Measurements from ENCODE around the gene KSR1. TPM values are rescaled to one million over a fixed set of nuclear protein-coding genes. Genes with fewer than 3 reads are reported as not detected.

The KSR1 gene
- polyA plus RNA-seq, 1 of the 3 experiments (the other 2 are of a cell fraction) = 7.5 TPM

GRCh38 chr17:27456681-27457359 is 572 bp downstream of the KSR1 start:
- peak overlapping the region in 1 of 2 experiments; percentile 63; a peak in 1 of 4 replicates for H3K27ac ChIP-seq (ENCODE audit: low read depth in 2 of 2, low read length in 1 of 2)
- CTCF ChIA-PET = interaction anchor here (0.6 to 10.9 kb wide), 21 partner anchors 24 to 303 kb away, joined by 3 to 222 read pairs (median 4); no protein-coding TSS in a partner anchor

GRCh38 chr17:27457360-27457715 is 1.1 kb downstream of the KSR1 start:
- 23% methylated on average over 8 of the region's 8 CpGs for WGBS (ENCODE audit: low lambda C conversion rate)
- peaks cover 6% of the 10 kb centered on the region for H3F3A ChIP-seq (replicated peaks; ENCODE audit: insufficient read depth)
- peak overlapping the region; percentile 73 to 80 for H3K4me3 ChIP-seq (ENCODE audit: low read depth in 2 of 2, low read length in 1 of 2)
- H3K27me3 ChIP-seq (ENCODE audit: insufficient read depth) = no peaks in the 10 kb centered on the region
- peaks cover 11% of the 10 kb centered on the region; the same call in 1 of the 2 replicates for H4K20me1 ChIP-seq (ENCODE audit: insufficient read depth)
- TF ChIP-seq, protein P1, sequence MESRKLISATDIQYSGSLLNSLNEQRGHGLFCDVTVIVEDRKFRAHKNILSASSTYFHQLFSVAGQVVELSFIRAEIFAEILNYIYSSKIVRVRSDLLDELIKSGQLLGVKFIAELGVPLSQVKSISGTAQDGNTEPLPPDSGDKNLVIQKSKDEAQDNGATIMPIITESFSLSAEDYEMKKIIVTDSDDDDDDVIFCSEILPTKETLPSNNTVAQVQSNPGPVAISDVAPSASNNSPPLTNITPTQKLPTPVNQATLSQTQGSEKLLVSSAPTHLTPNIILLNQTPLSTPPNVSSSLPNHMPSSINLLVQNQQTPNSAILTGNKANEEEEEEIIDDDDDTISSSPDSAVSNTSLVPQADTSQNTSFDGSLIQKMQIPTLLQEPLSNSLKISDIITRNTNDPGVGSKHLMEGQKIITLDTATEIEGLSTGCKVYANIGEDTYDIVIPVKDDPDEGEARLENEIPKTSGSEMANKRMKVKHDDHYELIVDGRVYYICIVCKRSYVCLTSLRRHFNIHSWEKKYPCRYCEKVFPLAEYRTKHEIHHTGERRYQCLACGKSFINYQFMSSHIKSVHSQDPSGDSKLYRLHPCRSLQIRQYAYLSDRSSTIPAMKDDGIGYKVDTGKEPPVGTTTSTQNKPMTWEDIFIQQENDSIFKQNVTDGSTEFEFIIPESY (IDR thresholded peaks at IDR 0.05; ENCODE audit: borderline replicate concordance, low read depth) = no peak
- no peak for TF ChIP-seq EZH2phosphoT487 (IDR thresholded peaks at IDR 0.05; ENCODE audit: borderline replicate concordance, low read depth)
- TF ChIP-seq RFX5 (IDR thresholded peaks at IDR 0.05; ENCODE audit: low read length) = no peak
- TF ChIP-seq, protein P2, sequence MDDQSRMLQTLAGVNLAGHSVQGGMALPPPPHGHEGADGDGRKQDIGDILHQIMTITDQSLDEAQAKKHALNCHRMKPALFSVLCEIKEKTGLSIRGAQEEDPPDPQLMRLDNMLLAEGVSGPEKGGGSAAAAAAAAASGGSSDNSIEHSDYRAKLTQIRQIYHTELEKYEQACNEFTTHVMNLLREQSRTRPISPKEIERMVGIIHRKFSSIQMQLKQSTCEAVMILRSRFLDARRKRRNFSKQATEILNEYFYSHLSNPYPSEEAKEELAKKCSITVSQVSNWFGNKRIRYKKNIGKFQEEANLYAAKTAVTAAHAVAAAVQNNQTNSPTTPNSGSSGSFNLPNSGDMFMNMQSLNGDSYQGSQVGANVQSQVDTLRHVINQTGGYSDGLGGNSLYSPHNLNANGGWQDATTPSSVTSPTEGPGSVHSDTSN (IDR thresholded peaks at IDR 0.05) = no peak
- TF ChIP-seq RAD21 (IDR thresholded peaks at IDR 0.05; ENCODE audit: low read length) = no peak
- TF ChIP-seq TEAD4 (IDR thresholded peaks at IDR 0.05; ENCODE audit: borderline replicate concordance, insufficient read depth) = no peak
- CTCF ChIA-PET = interaction anchor here (0.9 to 10.9 kb wide), 10 partner anchors 18 to 303 kb away, joined by 3 to 222 read pairs (median 3); no protein-coding TSS in a partner anchor
- peak overlapping the region; percentile 95 for H3K4me2 ChIP-seq
- H3K9me2 ChIP-seq = no peaks in the 10 kb centered on the region
- H3K27ac ChIP-seq (ENCODE audit: low read depth in 2 of 2, low read length in 1 of 2) = peak overlapping the region in 1 of 2 experiments; percentile 63; a peak in 1 of 4 replicates
- no peaks in the 10 kb centered on the region for H3K9me3 ChIP-seq
- DNase-seq = no peak
- peak overlapping the region; percentile 68 for H3K9ac ChIP-seq
- POLR2A ChIA-PET = interaction anchor here (0.7 kb wide), 1 partner anchor 129 kb away, joined by 3 read pairs; no protein-coding TSS in a partner anchor
- peaks cover 8 to 47% of the 10 kb centered on the region in 2 experiments for H3K4me1 ChIP-seq (ENCODE audit: control insufficient read depth in 1 of 2, insufficient read depth in 2 of 2, low read depth in 1 of 2, low read length in 1 of 2)
- no peaks in the 10 kb centered on the region for H3K36me3 ChIP-seq (replicated peaks in 1 of 2; ENCODE audit: control insufficient read depth in 1 of 2, insufficient read depth in 2 of 2, low read length in 1 of 2)
- H2AFZ ChIP-seq (ENCODE audit: low read depth) = peak overlapping the region; percentile 82
- H3K79me2 ChIP-seq (ENCODE audit: insufficient read depth) = peaks cover 8% of the 10 kb centered on the region; the same call in 1 of the 2 replicates

More at GRCh38 chr17:27456681-27457359, 572 bp downstream of the KSR1 start:
- Histone ChIP-seq H3K9ac (peak overlapping the region; percentile 68), H3K27me3 (ENCODE audit: insufficient read depth) (no peaks in the 10 kb centered on the region), H3K4me3 (ENCODE audit: low read depth in 2 of 2, low read length in 1 of 2) (peak overlapping the region; percentile 73 to 80), H4K20me1 (ENCODE audit: insufficient read depth) (peaks cover 11% of the 10 kb centered on the region; the same call in 1 of the 2 replicates), H3K9me2 (no peaks in the 10 kb centered on the region), H3F3A (replicated peaks; ENCODE audit: insufficient read depth) (peaks cover 6% of the 10 kb centered on the region), H2AFZ (ENCODE audit: low read depth) (peak overlapping the region; percentile 82), H3K79me2 (ENCODE audit: insufficient read depth) (peaks cover 8% of the 10 kb centered on the region; the same call in 1 of the 2 replicates), H3K4me2 (peak overlapping the region; percentile 95), H3K9me3 (no peaks in the 10 kb centered on the region), H3K4me1 (ENCODE audit: control insufficient read depth in 1 of 2, insufficient read depth in 2 of 2, low read depth in 1 of 2, low read length in 1 of 2) (peaks cover 8 to 45% of the 10 kb centered on the region in 2 experiments), H3K36me3 (replicated peaks in 1 of 2; ENCODE audit: control insufficient read depth in 1 of 2, insufficient read depth in 2 of 2, low read length in 1 of 2) (no peaks in the 10 kb centered on the region)
- DNase-seq = peak; percentile 54
- POLR2A ChIA-PET = interaction anchor here (0.6 to 1.6 kb wide), 5 partner anchors 121 to 143 kb away, joined by 3 to 12 read pairs (median 3); no protein-coding TSS in a partner anchor
- WGBS (ENCODE audit: low lambda C conversion rate) = 9% methylated on average over 24 of the region's 57 CpGs
- TF ChIP-seq NRF1 (IDR thresholded peaks at IDR 0.05; ENCODE audit: low read depth, low read length) = 0 out of 2 replicates have a peak, but pooled peaks have one; percentile 11
- no peak for TF ChIP-seq MEF2A (IDR thresholded peaks at IDR 0.05; ENCODE audit: borderline replicate concordance, low read depth)
